Brain microvascular endothelial cell (primary cell): ENCODE results near the gene KLHL26.

ENCODE experiments used
- DNase-seq: peaks from one replicate; pipeline ENCODE4 v3.0.0-alpha.2; 2020
- H3K27ac ChIP-seq: fragments of 250-450 bp; sonication (Bioruptor Pico); 2 replicates; pipeline ENCODE4 v1.5.1; 2020; ENCODE audit warnings: mild to moderate bottlenecking, moderate library complexity
- H3K27me3 ChIP-seq: fragments of 250-450 bp; sonication (Bioruptor Pico); replicated peaks from 2 replicates; pipeline ENCODE4 v1.5.1; 2020; ENCODE audit warnings: mild to moderate bottlenecking
- H3K36me3 ChIP-seq: fragments of 250-450 bp; sonication (Bioruptor Pico); replicated peaks from 2 replicates; pipeline ENCODE4 v1.5.1; 2020; ENCODE audit warnings: mild to moderate bottlenecking
- H3K4me3 ChIP-seq: 2 replicates; pipeline ENCODE4 v1.5.1; 2011; ENCODE audit warnings: low read depth, mild to moderate bottlenecking, control low read depth, low read length, moderate library complexity
- in situ Hi-C: cut with HindIII; loops from 2 replicates; pipeline ENCODE4 v1.10.0; 2017; ENCODE audit warnings: low sequenced_read_pairs, low pct_ligation_motif_present
- TF ChIP-seq, protein P1 (sequence below): IDR thresholded peaks from 2 replicates; pipeline ENCODE4 v1.5.1; 2011; ENCODE audit warnings: low read depth, mild to moderate bottlenecking, moderate library complexity, low read length, control low read depth, inconsistent platforms; ENCODE audit errors: missing control alignments

Gene KLHL26

DNA sequence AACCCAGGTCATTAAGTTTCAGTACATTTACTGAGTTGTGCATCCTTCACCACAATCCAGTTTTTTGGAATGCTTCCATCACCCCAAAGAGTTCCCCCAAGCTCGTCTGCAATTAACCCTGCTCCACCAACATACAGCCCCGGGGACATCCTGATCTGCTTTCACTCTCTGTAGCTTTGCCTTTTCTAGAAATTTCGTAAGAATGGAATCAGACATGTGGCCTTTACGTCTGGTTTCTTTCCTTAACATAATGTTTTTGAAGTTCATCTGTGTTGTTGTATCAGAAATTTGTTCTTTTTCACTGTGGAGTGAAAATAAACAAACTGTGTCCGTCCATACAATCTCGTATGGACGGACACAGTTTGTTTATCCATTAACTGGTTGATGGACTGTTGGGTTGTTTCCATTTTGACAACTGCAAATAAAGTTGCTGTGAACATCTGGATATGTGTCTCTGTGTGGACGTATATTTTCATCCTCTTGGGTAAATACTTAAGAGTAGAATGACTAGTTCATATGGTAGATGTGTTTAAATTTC is 2.9 kb downstream of the KLHL26 start:
- no peak overlapping the region for H3K4me3 ChIP-seq
- no peak for DNase-seq
- no peak overlapping the region for H3K27ac ChIP-seq
- H3K36me3 ChIP-seq: no peaks in the 10 kb centered on the region
- TF ChIP-seq, protein P1, sequence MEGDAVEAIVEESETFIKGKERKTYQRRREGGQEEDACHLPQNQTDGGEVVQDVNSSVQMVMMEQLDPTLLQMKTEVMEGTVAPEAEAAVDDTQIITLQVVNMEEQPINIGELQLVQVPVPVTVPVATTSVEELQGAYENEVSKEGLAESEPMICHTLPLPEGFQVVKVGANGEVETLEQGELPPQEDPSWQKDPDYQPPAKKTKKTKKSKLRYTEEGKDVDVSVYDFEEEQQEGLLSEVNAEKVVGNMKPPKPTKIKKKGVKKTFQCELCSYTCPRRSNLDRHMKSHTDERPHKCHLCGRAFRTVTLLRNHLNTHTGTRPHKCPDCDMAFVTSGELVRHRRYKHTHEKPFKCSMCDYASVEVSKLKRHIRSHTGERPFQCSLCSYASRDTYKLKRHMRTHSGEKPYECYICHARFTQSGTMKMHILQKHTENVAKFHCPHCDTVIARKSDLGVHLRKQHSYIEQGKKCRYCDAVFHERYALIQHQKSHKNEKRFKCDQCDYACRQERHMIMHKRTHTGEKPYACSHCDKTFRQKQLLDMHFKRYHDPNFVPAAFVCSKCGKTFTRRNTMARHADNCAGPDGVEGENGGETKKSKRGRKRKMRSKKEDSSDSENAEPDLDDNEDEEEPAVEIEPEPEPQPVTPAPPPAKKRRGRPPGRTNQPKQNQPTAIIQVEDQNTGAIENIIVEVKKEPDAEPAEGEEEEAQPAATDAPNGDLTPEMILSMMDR: no peak
- H3K27me3 ChIP-seq: no peaks in the 10 kb centered on the region
- in situ Hi-C loops: no loop called here

DNA sequence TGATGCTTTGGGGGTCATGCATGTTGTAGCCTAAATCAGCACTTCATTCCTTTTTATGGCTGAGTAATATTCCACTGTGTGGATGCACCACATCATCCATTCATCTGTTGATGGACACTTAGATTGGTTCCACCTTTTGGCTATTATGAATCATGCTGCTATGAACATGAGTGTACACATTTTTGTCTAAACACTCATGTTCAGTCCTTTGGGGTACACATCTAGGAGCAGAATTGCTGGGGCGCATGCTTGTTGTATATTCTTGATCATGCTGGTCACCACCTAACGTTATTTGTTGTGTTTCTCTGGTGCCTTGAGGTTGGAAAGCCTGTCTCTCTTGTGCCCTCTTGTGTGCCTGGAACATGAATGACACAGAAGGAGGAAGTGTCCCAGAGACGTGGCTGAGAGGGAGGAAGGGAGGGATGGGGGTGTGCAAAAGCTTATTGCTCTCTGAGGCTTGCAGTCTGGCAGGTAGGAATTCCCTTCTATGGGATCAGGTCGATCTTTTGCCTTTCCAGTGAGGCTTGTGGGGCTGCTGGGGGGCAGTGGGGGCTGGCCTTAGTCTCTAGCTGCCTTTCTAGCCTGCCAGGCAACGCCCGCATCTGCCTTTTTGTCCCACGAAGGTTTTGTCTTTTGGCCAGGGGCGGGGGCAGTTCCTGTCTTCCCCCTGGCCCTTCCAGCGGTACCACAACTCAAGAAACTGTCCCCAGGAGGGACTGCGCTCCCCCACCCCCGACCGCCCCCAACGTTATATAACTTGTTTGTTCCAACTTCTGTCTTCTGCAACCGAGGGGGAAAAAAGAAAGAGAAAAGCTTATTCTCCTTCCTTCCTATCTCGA is 7.6 kb downstream of the KLHL26 start:
- Histone ChIP-seq H3K27me3 (no peaks in the 10 kb centered on the region), H3K36me3 (no peaks in the 10 kb centered on the region), H3K4me3 (no peak overlapping the region), H3K27ac (no peak overlapping the region)
- no peak for DNase-seq
- TF ChIP-seq, protein P1: no peak
- in situ Hi-C loops: no loop called here

DNA sequence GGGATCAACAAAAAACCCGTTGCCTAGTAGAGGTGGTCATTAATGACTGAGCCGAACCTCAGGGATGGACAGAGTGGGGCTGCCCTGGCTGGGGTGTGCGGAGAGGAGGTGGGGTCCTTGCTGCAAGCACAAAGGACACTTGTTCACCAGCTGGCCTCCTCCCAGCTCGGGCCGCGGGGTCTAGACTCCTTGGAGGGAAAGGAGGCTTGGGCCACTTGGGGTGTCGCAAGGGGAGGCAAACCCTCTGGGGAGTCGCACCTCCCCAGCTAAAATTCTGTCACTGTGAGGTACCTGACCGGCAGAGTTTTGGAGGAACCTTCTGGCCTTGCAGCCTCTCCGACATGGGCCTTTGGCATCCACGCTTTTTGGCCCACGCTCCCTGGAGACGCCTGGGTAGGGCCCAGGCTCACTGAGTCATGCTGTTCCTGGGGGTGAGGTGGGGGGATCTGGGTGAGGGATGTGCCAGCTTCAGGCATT is 8.2 kb downstream of the KLHL26 start:
- DNase-seq: no peak
- in situ Hi-C loops: no loop called here
- TF ChIP-seq, protein P1: no peak
- H3K36me3 ChIP-seq: no peaks in the 10 kb centered on the region
- H3K27me3 ChIP-seq: no peaks in the 10 kb centered on the region
- no peak overlapping the region for H3K4me3 ChIP-seq
- H3K27ac ChIP-seq: no peak overlapping the region

DNA sequence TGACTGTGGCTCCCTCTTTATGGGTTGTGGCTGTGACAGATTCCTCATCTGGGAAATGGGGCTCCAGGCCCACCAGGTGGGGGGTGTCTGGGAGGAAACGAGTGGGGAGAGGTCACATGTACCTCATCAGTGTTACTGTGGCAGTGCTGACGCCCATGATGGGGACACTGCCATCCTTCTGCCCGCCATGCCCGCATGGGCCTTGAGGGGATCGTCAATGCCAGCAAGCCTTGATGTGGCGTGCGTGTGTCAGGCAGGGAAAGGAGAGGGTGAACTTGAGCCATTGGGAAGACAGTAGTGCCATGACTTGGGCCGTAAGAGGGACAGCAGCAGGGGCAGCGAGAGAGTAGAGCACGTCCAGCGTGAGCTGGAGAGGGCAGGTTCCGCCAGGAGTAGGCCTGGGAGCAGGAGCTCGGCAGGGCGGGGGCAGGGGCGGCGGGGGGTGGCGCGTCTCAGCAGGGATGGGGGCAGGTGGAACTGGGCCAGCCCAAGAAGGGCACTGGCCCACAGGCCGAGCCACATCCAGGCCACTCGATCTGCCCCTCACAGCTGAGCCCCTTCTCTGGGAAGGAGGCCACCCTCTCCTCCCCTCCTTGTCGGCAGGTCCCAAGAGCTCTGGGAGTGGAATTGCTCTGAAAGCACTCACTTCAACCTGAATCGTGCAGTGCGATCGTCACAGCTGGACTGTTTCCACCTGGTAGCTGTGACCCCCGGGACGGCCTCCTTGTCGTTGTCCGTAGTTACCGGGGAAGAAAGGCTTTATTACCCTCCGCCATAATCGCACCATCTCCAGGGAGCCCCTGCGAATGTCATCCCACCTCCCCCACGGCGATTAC is 9.9 kb downstream of the KLHL26 start:
- DNase-seq: no peak
- no peak overlapping the region for H3K4me3 ChIP-seq
- H3K27me3 ChIP-seq: no peaks in the 10 kb centered on the region
- H3K36me3 ChIP-seq: no peaks in the 10 kb centered on the region
- TF ChIP-seq, protein P1: no peak
- in situ Hi-C loops: no loop called here
- H3K27ac ChIP-seq: no peak overlapping the region

DNA sequence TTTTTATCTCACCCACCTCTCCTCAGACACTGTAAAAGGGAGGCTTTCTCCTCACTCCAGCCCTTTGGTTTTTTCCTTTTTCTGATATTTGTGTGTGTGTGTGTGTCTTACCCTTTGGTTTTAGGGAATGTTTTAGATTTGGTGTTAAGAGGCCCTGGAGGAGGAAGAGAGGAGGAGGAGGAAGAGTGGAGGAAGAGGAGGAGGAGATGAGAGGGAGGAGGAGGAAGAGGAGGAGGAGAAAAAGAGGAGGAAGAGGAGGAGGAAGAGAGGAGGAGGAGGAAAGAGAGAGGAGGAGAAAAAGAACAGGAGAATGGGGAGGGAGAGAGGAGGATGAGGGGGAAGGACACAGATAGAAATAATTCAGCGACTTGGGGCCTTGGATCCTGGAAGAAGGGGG is 10.5 kb downstream of the KLHL26 start:
- Histone ChIP-seq H3K4me3 (no peak overlapping the region), H3K36me3 (no peaks in the 10 kb centered on the region), H3K27me3 (no peaks in the 10 kb centered on the region), H3K27ac (no peak overlapping the region)
- TF ChIP-seq, protein P1: no peak
- DNase-seq: no peak
- in situ Hi-C loops: no loop called here
